IMR-90 (cell line): Measurements from ENCODE around the gene SOX8. TPM values are rescaled to one million over a fixed set of nuclear protein-coding genes. Genes with fewer than 3 reads are reported as not detected.

Experiments used
- ATAC-seq: fragments of 200-7000 bp; cut with Tn5 transposase; 2 replicates; pipeline ENCODE4 v1.9.1; 2020; ENCODE audit warnings: low read depth, mild to moderate bottlenecking, moderate library complexity
- BruUV-seq: library from RNA; stranded (reverse); fragments of 400-500 nt; replicated peaks from 2 replicates; lab custom pipeline; 2021; lab: Mats Ljungman, UMichigan
- CTCF ChIA-PET: fragments of 300-600 bp; formaldehyde crosslinking; extraction: SDS; loops from one replicate; lab custom pipeline; 2021; ENCODE audit warnings: antibody characterized with exemption; lab: Yijun Ruan, JAX
- POLR2A ChIA-PET: fragments of 300-600 bp; sonication (Branson Sonifier 250); formaldehyde crosslinking; loops from one replicate; lab custom pipeline; 2022; ENCODE audit warnings: antibody characterized with exemption; ENCODE audit not compliant: unreplicated experiment; lab: Charles Lee
- DNase-seq: peaks from one replicate; pipeline ENCODE4 v3.0.0; 2013
- H2AFZ ChIP-seq: replicated peaks from 2 replicates; pipeline ENCODE3; 2013; ENCODE audit warnings: low read length, mild to moderate bottlenecking; ENCODE audit not compliant: poor library complexity
- H2AK5ac ChIP-seq: 2 replicates; pipeline ENCODE4 v1.6.1; 2013; ENCODE audit warnings: low read depth, low read length, inconsistent platforms
- H2AK9ac ChIP-seq: replicated peaks from 2 replicates; pipeline ENCODE3; 2013; ENCODE audit warnings: mild to moderate bottlenecking, low read depth, low read length, moderate library complexity; ENCODE audit not compliant: poor library complexity
- H2BK120ac ChIP-seq: 2 replicates; pipeline ENCODE4 v1.6.1; 2013; ENCODE audit warnings: low read depth, low read length, inconsistent platforms
- H2BK15ac ChIP-seq: 3 replicates; pipeline ENCODE4 v1.6.1; 2013; ENCODE audit warnings: low read depth, low read length, inconsistent platforms
- H2BK20ac ChIP-seq: 2 replicates; pipeline ENCODE4 v1.6.1; 2013; ENCODE audit warnings: low read depth, mild to moderate bottlenecking, inconsistent platforms, low read length, moderate library complexity
- H2BK5ac ChIP-seq: 2 replicates; pipeline ENCODE4 v1.6.1; 2013; ENCODE audit warnings: mild to moderate bottlenecking, low read depth, low read length, inconsistent platforms; ENCODE audit not compliant: poor library complexity, severe bottlenecking
- H3K14ac ChIP-seq: replicated peaks from 2 replicates; pipeline ENCODE4 v1.6.1; 2013; ENCODE audit warnings: low read depth, low read length, inconsistent platforms
- H3K18ac ChIP-seq: 2 replicates; pipeline ENCODE4 v1.6.1; 2013; ENCODE audit warnings: low read depth, low read length, control low read depth
- H3K23ac ChIP-seq: 2 replicates; pipeline ENCODE4 v1.6.1; 2013; ENCODE audit warnings: low read depth, low read length, inconsistent platforms
- H3K27ac ChIP-seq: 2 replicates; pipeline ENCODE4 v1.5.1; 2013; ENCODE audit warnings: mild to moderate bottlenecking, control low read depth, low read length; ENCODE audit not compliant: insufficient read depth
- H3K27me3 ChIP-seq: 2 replicates; pipeline ENCODE4 v1.6.1; 2013; ENCODE audit warnings: low read length; ENCODE audit not compliant: control insufficient read depth, insufficient read depth
- H3K36me3 ChIP-seq: 2 replicates; pipeline ENCODE4 v1.6.1; 2013; ENCODE audit warnings: low read length, mixed read lengths; ENCODE audit not compliant: control insufficient read depth, insufficient read depth
- H3K4ac ChIP-seq: 2 replicates; pipeline ENCODE4 v1.6.1; 2013; ENCODE audit warnings: low read depth, low read length, inconsistent platforms
- H3K4me1 ChIP-seq: 2 replicates; pipeline ENCODE4 v1.6.1; 2013; ENCODE audit warnings: low read length, mixed read lengths; ENCODE audit not compliant: control insufficient read depth, insufficient read depth
- H3K4me2 ChIP-seq: 2 replicates; pipeline ENCODE4 v1.6.1; 2013; ENCODE audit warnings: low read depth, mild to moderate bottlenecking, control low read depth, low read length, moderate library complexity
- H3K4me3 ChIP-seq: 2 replicates; pipeline ENCODE4 v1.5.1; 2013; ENCODE audit warnings: low read depth, mild to moderate bottlenecking, control low read depth, low read length, moderate library complexity; ENCODE audit not compliant: insufficient read depth
- H3K56ac ChIP-seq: 2 replicates; pipeline ENCODE4 v1.6.1; 2013; ENCODE audit warnings: low read length, inconsistent platforms; ENCODE audit not compliant: insufficient read depth; ENCODE audit errors: extremely low read depth
- H3K79me1 ChIP-seq, 2 experiments: 2 replicates each; pipeline ENCODE4 v1.6.1; 2013; ENCODE audit warnings: low read length in 2 of 2, inconsistent platforms in 1 of 2, low read depth in 1 of 2
- H3K9ac ChIP-seq: 2 replicates; pipeline ENCODE4 v1.6.1; 2013; ENCODE audit warnings: low read depth, low read length, control low read depth
- H3K9me1 ChIP-seq: 2 replicates; pipeline ENCODE4 v1.6.1; 2013; ENCODE audit warnings: low read length, inconsistent platforms; ENCODE audit not compliant: insufficient read depth
- H3K9me3 ChIP-seq: 2 replicates; pipeline ENCODE4 v1.6.1; 2013; ENCODE audit warnings: low read length; ENCODE audit not compliant: control insufficient read depth, insufficient read depth
- H4K20me1 ChIP-seq: 2 replicates; pipeline ENCODE4 v1.6.1; 2013; ENCODE audit warnings: low read length, inconsistent platforms; ENCODE audit not compliant: insufficient read depth
- H4K5ac ChIP-seq: 2 replicates; pipeline ENCODE4 v1.6.1; 2013; ENCODE audit warnings: mild to moderate bottlenecking, low read depth, low read length, control low read depth
- H4K8ac ChIP-seq, 2 experiments: 2 replicates each; pipeline ENCODE4 v1.6.1; 2013; ENCODE audit warnings: low read depth in 2 of 2, low read length in 2 of 2, control low read depth in 1 of 2, inconsistent platforms in 1 of 2
- H4K91ac ChIP-seq: 2 replicates; pipeline ENCODE4 v1.6.1; 2013; ENCODE audit warnings: low read depth, low read length, inconsistent platforms; ENCODE audit not compliant: insufficient read depth
- BHLHE40 ChIP-seq: fragments of 150-350 bp; IDR thresholded peaks from 2 replicates; pipeline ENCODE4 v1.6.1; 2016; ENCODE audit warnings: mild to moderate bottlenecking, low read depth, low read length
- MAFK ChIP-seq: IDR thresholded peaks from 2 replicates; pipeline ENCODE4 v1.6.1; 2012; ENCODE audit warnings: low read depth, low read length, improper control_type of control experiment
- NFE2L2 ChIP-seq: fragments of 150-350 bp; IDR thresholded peaks from 2 replicates; pipeline ENCODE4 v1.6.1; 2016; ENCODE audit warnings: low read depth, mild to moderate bottlenecking, low read length
- RCOR1 ChIP-seq: IDR thresholded peaks from 2 replicates; pipeline ENCODE4 v1.6.1; 2012; ENCODE audit warnings: mild to moderate bottlenecking, low read length, improper control_type of control experiment; ENCODE audit not compliant: insufficient replicate concordance
- WGBS, 2 experiments: methylation state at CpG; one replicate each; pipeline versions ENCODE4 v1.1.5 to v1.1.7; 2013; ENCODE audit warnings: missing lambda C conversion rate in 2 of 2; ENCODE audit not compliant: insufficient read length in 1 of 2; ENCODE audit errors: extremely low coverage in 2 of 2; 5-methylcytosine and 5-hydroxymethylcytosine counted together
- dilution Hi-C: fragments of 300-500 bp; cut with HindIII; formaldehyde crosslinking; loops from one replicate; pipeline ENCODE4 v1.14.3; 2018; ENCODE audit warnings: low sequenced_read_pairs; ENCODE audit not compliant: unreplicated experiment
- in situ Hi-C: fragments of 300-500 bp; cut with MboI; formaldehyde crosslinking; loops from 3 replicates; pipeline ENCODE4 v1.14.3; 2019; ENCODE audit warnings: low sequenced_read_pairs, inconsistent platforms, mixed read lengths
- intact Hi-C: fragments of 100-400 bp; cut with micrococcal nuclease; formaldehyde crosslinking; loops from 2 replicates; pipeline ENCODE4 v1.10.0; 2022
- polyA plus RNA-seq, 3 experiments: library from polyadenylated mRNA; depleted of rRNA; stranded (reverse); fragments of >200 nt; gene quantifications; 2 replicates each; pipeline ENCODE4 v1.2.3, GENCODE V29; 2012; ENCODE audit warnings: low replicate concordance in 1 of 3
- total RNA-seq: library from RNA; depleted of rRNA; stranded (reverse); fragments of >200 nt; gene quantifications from 2 replicates; pipeline ENCODE4 v1.2.3, GENCODE V29; 2012
- TF ChIP-seq, protein P1 (sequence below): conservative IDR thresholded peaks from 2 replicates; pipeline ENCODE4 v1.5.1; 2012; ENCODE audit warnings: mild to moderate bottlenecking, low read depth, low read length, improper control_type of control experiment
- TF ChIP-seq, protein P2 (sequence below): fragments of 150-350 bp; IDR thresholded peaks from 2 replicates; pipeline ENCODE4 v1.6.1; 2017; ENCODE audit warnings: mild to moderate bottlenecking, antibody characterized with exemption, low read length, low read depth
- TF ChIP-seq, protein P3 (sequence below): fragments of 150-350 bp; IDR thresholded peaks from 2 replicates; pipeline ENCODE4 v1.6.1; 2016; ENCODE audit warnings: low read depth, mild to moderate bottlenecking, low read length, moderate library complexity, borderline replicate concordance

Gene SOX8
- total and polyA plus RNA-seq, 2 of the 4 experiments (the other 2 are of a cell fraction) = under 0.01 to 0.26 TPM

DNA sequence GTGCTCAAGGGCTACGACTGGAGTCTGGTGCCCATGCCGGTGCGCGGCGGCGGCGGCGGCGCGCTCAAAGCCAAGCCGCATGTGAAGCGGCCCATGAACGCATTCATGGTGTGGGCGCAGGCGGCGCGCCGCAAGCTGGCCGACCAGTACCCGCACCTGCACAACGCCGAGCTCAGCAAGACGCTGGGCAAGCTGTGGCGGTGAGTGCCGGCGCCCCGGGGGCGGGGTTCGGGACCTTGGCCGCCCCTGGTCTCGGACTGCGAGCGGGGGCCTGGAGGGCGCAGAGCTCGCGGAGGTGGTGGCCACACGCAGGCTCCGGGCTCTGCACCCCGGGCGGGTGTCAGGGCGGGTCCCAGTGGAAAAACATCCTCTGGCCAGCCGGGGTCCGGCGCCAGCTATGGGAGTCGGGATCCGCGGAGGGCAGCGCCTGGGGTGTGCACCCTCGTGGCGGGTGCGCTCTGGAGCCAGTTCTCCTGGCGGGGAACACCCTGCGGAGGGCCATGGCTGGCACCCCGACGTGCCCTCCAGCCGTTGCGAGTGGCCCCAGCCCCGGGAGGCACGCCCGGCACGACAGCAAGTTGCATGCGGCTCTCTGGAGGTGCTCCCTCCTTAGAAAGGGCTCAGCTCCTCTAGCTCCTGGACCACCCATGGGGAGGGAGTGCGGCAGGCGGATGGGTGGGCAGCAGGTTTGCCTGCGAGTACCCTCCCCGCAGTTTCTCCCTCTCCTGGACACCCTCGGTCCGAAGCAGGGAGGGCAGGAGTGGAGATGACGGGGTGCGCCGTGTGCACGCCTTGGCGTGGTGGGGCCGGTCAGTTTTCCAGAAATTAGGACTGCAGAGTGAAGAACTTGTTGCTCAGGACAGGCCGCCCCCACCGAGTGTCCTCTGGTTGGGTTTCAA is 824 bp downstream of the SOX8 start:
- Histone ChIP-seq H2BK120ac (no peak overlapping the region), H2AFZ (peak overlapping the region; percentile 32), H3K9me1 (no peaks in the 10 kb centered on the region; the same call in 1 of the 2 replicates), H4K20me1 (no peaks in the 10 kb centered on the region; the same call in 1 of the 2 replicates), H3K36me3 (no peaks in the 10 kb centered on the region), H3K4me1 (no peaks in the 10 kb centered on the region), H3K4me2 (no peak overlapping the region; the same call in 1 of the 2 replicates), H3K27me3 (peaks cover 83% of the 10 kb centered on the region), H3K9ac (no peak overlapping the region), H3K18ac (no peak overlapping the region), H4K5ac (no peak overlapping the region), H2AK9ac (no peak overlapping the region), H3K56ac (no peak overlapping the region), H2BK15ac (no peak overlapping the region), H3K23ac (no peak overlapping the region), H3K79me1 (no peaks in the 10 kb centered on the region), H2BK20ac (no peak overlapping the region), H3K14ac (no peak overlapping the region), H3K4me3 (no peak overlapping the region), H4K8ac (no peak overlapping the region), H3K4ac (no peak overlapping the region), H2BK5ac (no peak overlapping the region), H4K91ac (no peak overlapping the region), H3K27ac (no peak overlapping the region), H2AK5ac (no peak overlapping the region), H3K9me3 (no peaks in the 10 kb centered on the region)
- DNase-seq = no peak
- dilution Hi-C loops = no loop called here
- no peak for ATAC-seq
- 2% methylated on average over 31 of the region's 76 CpGs; no CpG with 5 or more reads in 1 of the 2 experiments for WGBS, 2 experiments
- intact Hi-C loops = loop anchor here (5.0 kb wide), 1 partner anchor 270 kb away; no protein-coding TSS in a partner anchor
- TF ChIP-seq BHLHE40 (no peak), MAFK (no peak), NFE2L2 (no peak), RCOR1 (no peak)
- TF ChIP-seq, protein P1, sequence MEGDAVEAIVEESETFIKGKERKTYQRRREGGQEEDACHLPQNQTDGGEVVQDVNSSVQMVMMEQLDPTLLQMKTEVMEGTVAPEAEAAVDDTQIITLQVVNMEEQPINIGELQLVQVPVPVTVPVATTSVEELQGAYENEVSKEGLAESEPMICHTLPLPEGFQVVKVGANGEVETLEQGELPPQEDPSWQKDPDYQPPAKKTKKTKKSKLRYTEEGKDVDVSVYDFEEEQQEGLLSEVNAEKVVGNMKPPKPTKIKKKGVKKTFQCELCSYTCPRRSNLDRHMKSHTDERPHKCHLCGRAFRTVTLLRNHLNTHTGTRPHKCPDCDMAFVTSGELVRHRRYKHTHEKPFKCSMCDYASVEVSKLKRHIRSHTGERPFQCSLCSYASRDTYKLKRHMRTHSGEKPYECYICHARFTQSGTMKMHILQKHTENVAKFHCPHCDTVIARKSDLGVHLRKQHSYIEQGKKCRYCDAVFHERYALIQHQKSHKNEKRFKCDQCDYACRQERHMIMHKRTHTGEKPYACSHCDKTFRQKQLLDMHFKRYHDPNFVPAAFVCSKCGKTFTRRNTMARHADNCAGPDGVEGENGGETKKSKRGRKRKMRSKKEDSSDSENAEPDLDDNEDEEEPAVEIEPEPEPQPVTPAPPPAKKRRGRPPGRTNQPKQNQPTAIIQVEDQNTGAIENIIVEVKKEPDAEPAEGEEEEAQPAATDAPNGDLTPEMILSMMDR = no peak
- TF ChIP-seq, protein P2, sequence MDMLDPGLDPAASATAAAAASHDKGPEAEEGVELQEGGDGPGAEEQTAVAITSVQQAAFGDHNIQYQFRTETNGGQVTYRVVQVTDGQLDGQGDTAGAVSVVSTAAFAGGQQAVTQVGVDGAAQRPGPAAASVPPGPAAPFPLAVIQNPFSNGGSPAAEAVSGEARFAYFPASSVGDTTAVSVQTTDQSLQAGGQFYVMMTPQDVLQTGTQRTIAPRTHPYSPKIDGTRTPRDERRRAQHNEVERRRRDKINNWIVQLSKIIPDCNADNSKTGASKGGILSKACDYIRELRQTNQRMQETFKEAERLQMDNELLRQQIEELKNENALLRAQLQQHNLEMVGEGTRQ = no peak
- TF ChIP-seq, protein P3, sequence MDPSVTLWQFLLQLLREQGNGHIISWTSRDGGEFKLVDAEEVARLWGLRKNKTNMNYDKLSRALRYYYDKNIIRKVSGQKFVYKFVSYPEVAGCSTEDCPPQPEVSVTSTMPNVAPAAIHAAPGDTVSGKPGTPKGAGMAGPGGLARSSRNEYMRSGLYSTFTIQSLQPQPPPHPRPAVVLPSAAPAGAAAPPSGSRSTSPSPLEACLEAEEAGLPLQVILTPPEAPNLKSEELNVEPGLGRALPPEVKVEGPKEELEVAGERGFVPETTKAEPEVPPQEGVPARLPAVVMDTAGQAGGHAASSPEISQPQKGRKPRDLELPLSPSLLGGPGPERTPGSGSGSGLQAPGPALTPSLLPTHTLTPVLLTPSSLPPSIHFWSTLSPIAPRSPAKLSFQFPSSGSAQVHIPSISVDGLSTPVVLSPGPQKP = no peak
- BruUV-seq = no TSS peak
- in situ Hi-C loops = no loop called here
- ChIA-PET POLR2A (no interaction called here), CTCF (no interaction called here)
